ENCODE results near the gene IQGAP2.

- no peak for TF ChIP-seq CTCF (conservative IDR thresholded peaks at IDR 0.05)
- TF ChIP-seq EZH2 (IDR thresholded peaks at IDR 0.05; ENCODE audit: low read depth) = no peak
Observed at GRCh38 chr5:76735762-76736545, 332.9 kb downstream of the IQGAP2 start.
